Bronchial epithelial cell (primary cell): Measurements from ENCODE around the gene AQP9. TPM values are rescaled to one million over a fixed set of nuclear protein-coding genes. Genes with fewer than 3 reads are reported as not detected.
A peak's percentile ranks its signal among the peaks of the same experiment; 100 is the strongest.

Experiments used
- DNase-seq: peaks from one replicate; pipeline ENCODE4 v3.0.0-alpha.2; 2010; ENCODE audit warnings: low read depth
- FAIRE-seq: peaks from 2 replicates; lab custom pipeline; 2011; peaks lifted over from hg19 to GRCh38; lab: Jason Lieb, UNC
- H3K27me3 ChIP-seq: 2 replicates; pipeline ENCODE4 v1.5.1; 2011; ENCODE audit warnings: low read length; ENCODE audit not compliant: control insufficient read depth, insufficient read depth
- H3K36me3 ChIP-seq: 2 replicates; pipeline ENCODE4 v1.5.1; 2011; ENCODE audit warnings: low read length; ENCODE audit not compliant: control insufficient read depth, insufficient read depth
- H3K4me3 ChIP-seq: 2 replicates; pipeline ENCODE4 v1.5.1; 2011; ENCODE audit warnings: mild to moderate bottlenecking, low read depth, low read length, control low read depth
- total RNA-seq: library from RNA; depleted of rRNA; stranded (reverse); fragments of >200 nt; gene quantifications from 2 replicates; pipeline ENCODE4 v1.2.1, GENCODE V29; 2014
- TF ChIP-seq, protein P1 (sequence below): IDR thresholded peaks from 2 replicates; pipeline ENCODE4 v1.5.1; 2011; ENCODE audit warnings: mild to moderate bottlenecking, moderate library complexity, low read length, control low read depth, inconsistent platforms; ENCODE audit not compliant: insufficient read depth, severe bottlenecking

Gene AQP9
- total RNA-seq, 1 donor from 2014 or later: not detected

DNA sequence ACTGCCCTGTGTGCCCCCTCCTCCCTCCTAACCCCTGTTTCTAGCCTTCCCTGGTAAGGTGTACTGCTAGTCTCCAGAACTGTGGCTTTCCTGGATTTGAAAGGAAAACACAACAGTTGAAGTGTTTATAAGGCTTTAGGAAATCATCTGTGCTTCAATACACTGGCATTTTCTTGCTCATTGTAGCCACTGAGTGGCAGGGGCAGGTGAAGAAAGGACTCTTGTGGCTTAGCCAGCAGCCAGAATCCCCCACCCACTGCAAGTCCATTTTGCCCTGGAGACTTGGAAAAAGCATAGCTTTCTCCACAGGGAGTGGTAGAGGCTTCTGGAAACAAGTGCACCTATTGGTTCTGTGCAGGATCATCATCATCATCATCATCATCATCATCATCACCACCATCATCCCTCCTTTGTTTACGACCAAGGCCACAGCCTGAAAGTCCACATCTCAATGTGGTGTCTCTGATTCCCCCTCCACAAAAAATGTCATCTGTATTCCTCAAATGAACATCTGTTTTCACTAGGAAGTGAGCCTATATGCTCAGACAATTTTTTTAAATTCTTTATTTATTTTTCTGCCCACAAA, 33.4 kb downstream of the AQP9 start:
- Histone ChIP-seq H3K36me3 (no peaks in the 10 kb centered on the region), H3K4me3 (no peak overlapping the region), H3K27me3 (peaks cover 3% of the 10 kb centered on the region)
- no peak for DNase-seq
- no peak for FAIRE-seq
- TF ChIP-seq, protein P1, sequence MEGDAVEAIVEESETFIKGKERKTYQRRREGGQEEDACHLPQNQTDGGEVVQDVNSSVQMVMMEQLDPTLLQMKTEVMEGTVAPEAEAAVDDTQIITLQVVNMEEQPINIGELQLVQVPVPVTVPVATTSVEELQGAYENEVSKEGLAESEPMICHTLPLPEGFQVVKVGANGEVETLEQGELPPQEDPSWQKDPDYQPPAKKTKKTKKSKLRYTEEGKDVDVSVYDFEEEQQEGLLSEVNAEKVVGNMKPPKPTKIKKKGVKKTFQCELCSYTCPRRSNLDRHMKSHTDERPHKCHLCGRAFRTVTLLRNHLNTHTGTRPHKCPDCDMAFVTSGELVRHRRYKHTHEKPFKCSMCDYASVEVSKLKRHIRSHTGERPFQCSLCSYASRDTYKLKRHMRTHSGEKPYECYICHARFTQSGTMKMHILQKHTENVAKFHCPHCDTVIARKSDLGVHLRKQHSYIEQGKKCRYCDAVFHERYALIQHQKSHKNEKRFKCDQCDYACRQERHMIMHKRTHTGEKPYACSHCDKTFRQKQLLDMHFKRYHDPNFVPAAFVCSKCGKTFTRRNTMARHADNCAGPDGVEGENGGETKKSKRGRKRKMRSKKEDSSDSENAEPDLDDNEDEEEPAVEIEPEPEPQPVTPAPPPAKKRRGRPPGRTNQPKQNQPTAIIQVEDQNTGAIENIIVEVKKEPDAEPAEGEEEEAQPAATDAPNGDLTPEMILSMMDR: no peak

DNA sequence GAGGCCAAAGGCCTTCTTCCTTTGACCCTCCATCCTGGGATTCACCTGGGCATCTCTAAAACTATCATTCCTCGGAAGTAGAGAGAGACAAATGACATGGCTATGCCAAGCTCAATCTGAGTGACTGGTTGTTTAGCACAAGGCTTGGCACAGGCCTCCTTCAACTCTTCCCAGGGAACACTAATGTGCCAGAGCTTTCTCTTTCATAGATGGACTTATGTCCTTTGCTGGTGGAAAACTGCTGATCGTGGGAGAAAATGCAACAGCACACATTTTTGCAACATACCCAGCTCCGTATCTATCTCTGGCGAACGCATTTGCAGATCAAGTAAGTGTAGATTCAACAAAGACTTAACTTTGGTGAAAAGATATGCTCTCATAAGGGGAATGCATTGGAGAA, 36.5 kb downstream of the AQP9 start:
- no peak for DNase-seq
- TF ChIP-seq, protein P1: no peak
- Histone ChIP-seq H3K36me3 (no peaks in the 10 kb centered on the region), H3K4me3 (no peak overlapping the region), H3K27me3 (no peaks in the 10 kb centered on the region)
- no peak for FAIRE-seq

DNA sequence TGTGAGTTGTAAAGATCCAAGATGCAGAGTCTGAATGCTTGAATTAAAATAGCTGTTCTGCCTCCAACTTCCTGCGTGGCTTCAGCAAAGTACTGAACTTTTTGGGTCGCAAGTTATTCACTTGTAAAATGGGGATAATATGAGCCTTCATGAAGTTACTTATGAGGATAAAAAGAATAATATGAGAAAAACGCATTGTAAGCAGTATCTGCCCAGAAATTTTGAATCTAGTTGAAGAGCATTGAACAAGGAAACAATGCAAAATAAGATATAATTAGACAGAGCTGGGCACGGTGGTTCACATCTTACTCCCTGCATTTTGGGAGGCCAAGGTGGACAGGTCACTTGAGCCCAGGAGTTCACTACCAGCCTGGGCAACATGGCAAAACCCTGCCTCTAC, 37.8 kb downstream of the AQP9 start:
- DNase-seq (no peak), FAIRE-seq (no peak)
- H3K36me3 ChIP-seq: no peaks in the 10 kb centered on the region
- TF ChIP-seq, protein P1: no peak
- H3K27me3 ChIP-seq: no peaks in the 10 kb centered on the region
- no peak overlapping the region for H3K4me3 ChIP-seq

DNA sequence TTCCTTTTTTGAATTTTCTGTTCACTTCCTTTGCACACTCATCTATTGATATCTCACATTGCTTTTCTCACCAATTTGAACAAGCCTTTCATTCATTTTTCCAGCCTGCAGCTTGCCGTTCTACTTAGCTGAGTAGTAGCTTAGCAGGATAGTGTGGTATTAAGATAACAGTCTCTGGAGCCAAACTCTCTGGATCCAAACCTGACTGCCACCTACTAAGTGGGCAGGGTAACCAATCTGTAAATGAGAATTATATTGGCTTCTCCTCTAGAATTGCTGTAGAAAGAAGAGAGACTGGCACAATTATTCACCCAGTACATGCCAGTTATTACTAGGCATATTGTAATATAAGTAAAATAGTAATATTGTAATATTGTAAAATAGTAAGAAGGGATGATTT, 40.5 kb downstream of the AQP9 start:
- Histone ChIP-seq H3K36me3 (no peaks in the 10 kb centered on the region), H3K4me3 (no peak overlapping the region), H3K27me3 (no peaks in the 10 kb centered on the region)
- DNase-seq: no peak
- FAIRE-seq: no peak
- TF ChIP-seq, protein P1: no peak

DNA sequence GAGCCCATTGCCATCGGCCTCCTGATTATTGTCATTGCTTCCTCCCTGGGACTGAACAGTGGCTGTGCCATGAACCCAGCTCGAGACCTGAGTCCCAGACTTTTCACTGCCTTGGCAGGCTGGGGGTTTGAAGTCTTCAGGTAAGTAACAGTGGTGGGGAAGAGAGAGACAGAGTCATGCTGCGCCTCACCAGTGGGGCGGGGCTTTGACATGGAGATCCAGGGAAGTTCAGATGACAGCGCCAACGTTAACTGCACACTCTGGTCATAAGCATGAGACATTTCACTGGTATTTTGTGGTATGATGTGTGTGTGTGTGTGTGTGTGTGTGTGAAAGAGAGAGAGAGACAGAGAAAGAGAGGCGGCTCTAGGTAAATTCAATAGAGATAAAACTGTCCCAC, 41.0 kb downstream of the AQP9 start:
- Histone ChIP-seq H3K36me3 (no peaks in the 10 kb centered on the region), H3K27me3 (no peaks in the 10 kb centered on the region), H3K4me3 (no peak overlapping the region)
- no peak for FAIRE-seq
- TF ChIP-seq, protein P1: no peak
- peak; percentile 75 for DNase-seq

DNA sequence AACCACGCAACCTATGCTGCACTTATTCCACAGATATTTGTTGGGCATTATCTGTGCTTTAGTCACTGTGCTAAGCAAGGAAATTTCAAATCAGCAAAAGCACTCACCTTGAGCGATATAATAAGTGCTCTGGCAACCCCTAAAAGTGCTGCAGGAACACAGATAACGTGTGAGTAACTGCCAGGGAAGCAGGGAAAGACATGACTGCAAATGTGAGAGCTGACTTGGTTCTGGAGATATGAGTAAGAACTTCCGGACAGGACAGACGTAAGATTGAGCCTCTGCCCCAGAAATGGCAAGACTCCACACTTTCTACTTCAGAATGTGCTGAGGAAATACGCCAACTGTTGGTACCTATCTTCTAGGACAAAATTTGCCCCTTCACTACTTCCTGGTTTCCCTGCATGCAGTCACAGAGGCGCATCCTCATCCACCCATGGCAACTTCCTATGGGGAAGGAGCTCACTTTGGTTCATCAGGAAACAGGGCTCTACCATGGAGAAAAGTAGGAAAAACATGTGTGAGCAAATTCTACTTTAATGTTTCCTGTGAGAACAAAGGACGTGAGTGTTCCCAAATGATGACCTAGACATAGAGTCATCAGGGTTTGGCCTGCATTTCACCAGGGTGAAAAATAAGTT, 41.7 kb downstream of the AQP9 start:
- Histone ChIP-seq H3K27me3 (no peaks in the 10 kb centered on the region), H3K36me3 (no peaks in the 10 kb centered on the region), H3K4me3 (no peak overlapping the region)
- peak; percentile 87 for DNase-seq
- TF ChIP-seq, protein P1: no peak
- no peak for FAIRE-seq
